ENCODE results near the gene PTGDS. TPM values are rescaled to one million over a fixed set of nuclear protein-coding genes. Genes with fewer than 3 reads are reported as not detected.
A peak's percentile ranks its signal among the peaks of the same experiment; 100 is the strongest.

PTGDS gene
- total and polyA plus RNA-seq, 2 experiments from 2014 or later: 0.25 TPM; not detected in 1

GRCh38 chr9:136977649-136978072 lies 357 bp downstream of the PTGDS start:
- H3K4me1 ChIP-seq (ENCODE audit: insufficient read depth): no peaks in the 10 kb centered on the region
- no peak for DNase-seq
- no peaks in the 10 kb centered on the region for H3K79me2 ChIP-seq (ENCODE audit: insufficient read depth)
- peak overlapping the region; percentile 57 for H3K4me3 ChIP-seq
- no peaks in the 10 kb centered on the region for H3K27me3 ChIP-seq (replicated peaks; ENCODE audit: insufficient read depth)
- no peaks in the 10 kb centered on the region for H3F3A ChIP-seq (ENCODE audit: insufficient read depth)
- H4K20me1 ChIP-seq (ENCODE audit: insufficient read depth): no peaks in the 10 kb centered on the region
- in situ Hi-C loops (cut with MboI): no loop called here
- H2AFZ ChIP-seq: peak overlapping the region; percentile 36
- H3K9me2 ChIP-seq (ENCODE audit: insufficient read depth): no peaks in the 10 kb centered on the region
- peak overlapping the region; percentile 12; the same call in 1 of the 2 replicates for H3K9ac ChIP-seq
- no peaks in the 10 kb centered on the region for H3K9me3 ChIP-seq (ENCODE audit: low read depth)
- H3K36me3 ChIP-seq (ENCODE audit: low read depth): no peaks in the 10 kb centered on the region
- H3K27ac ChIP-seq: no peak overlapping the region
- TF ChIP-seq EZH2 (IDR thresholded peaks at IDR 0.05; ENCODE audit: insufficient read depth, poor library complexity, severe bottlenecking) (no peak), EZH2phosphoT487 (IDR thresholded peaks at IDR 0.05; ENCODE audit: insufficient read depth, low read depth) (no peak)
- H3K4me2 ChIP-seq (ENCODE audit: unreplicated experiment): peak overlapping the region; percentile 58
- WGBS, 2 experiments (ENCODE audit: low coverage in 1 of 2, low lambda C conversion rate in 2 of 2, missing lambda C conversion rate in 2 of 2): 9 to 21% methylated on average over 20 to 28 of the region's 33 CpGs

DNA sequence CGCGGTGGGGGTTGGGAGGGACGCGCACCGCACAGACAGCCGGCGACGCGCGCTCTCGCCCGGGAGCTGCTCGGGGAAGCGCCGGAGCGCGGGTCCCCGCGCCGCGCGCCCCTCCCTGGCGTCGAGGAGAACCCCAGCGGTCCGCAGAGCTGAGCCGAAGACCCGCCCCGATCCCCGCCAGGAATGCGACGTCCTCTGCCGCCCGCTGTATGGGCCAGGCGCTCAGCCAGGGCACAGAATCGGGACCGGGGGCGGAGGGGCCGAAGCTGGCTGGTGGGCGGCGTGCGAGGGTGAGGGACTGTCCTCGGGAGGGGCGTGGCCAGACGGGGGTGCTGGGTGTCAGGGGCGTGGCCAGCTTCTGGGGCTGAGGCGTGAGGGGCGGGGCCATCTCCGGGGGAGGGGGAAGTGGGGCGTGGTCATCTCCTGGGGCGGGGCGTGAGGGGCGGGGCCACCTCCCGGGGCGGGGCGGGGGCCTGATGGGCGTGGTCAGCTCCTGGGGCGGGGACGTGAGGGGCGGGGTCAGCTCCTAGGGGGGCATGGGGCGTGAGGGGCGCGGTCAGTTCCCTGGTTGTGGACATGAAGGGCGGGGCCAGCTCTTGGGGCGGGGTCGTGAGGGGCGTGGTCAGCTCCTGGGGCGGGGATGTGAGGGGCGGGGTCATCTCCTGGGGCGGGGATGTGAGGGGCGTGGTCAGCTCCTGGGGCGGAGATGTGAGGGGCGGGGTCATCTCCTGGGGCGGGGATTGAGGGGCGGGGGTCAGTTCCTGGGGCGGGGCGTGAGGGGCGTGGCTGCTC lies 965 bp downstream of the PTGDS start:
- peak; percentile 77 for DNase-seq
- in situ Hi-C loops (cut with MboI): no loop called here
- TF ChIP-seq EZH2 (IDR thresholded peaks at IDR 0.05; ENCODE audit: insufficient read depth, poor library complexity, severe bottlenecking): no peak
- H2AFZ ChIP-seq: peak overlapping the region; percentile 36
- peak overlapping the region; percentile 12; the same call in 1 of the 2 replicates for H3K9ac ChIP-seq
- WGBS, 2 experiments (ENCODE audit: low coverage in 1 of 2, low lambda C conversion rate in 2 of 2, missing lambda C conversion rate in 2 of 2): 5 to 7% methylated on average over 33 to 73 of the region's 78 CpGs
- no peaks in the 10 kb centered on the region for H3K27me3 ChIP-seq (replicated peaks; ENCODE audit: insufficient read depth)
- no peaks in the 10 kb centered on the region for H3K9me3 ChIP-seq (ENCODE audit: low read depth)
- no peaks in the 10 kb centered on the region for H3K79me2 ChIP-seq (ENCODE audit: insufficient read depth)
- peak overlapping the region; percentile 57 for H3K4me3 ChIP-seq
- peak overlapping the region; percentile 58 for H3K4me2 ChIP-seq (ENCODE audit: unreplicated experiment)
- no peaks in the 10 kb centered on the region for H3F3A ChIP-seq (ENCODE audit: insufficient read depth)
- no peaks in the 10 kb centered on the region for H3K9me2 ChIP-seq (ENCODE audit: insufficient read depth)
- H3K36me3 ChIP-seq (ENCODE audit: low read depth): no peaks in the 10 kb centered on the region
- no peak overlapping the region for H3K27ac ChIP-seq
- H4K20me1 ChIP-seq (ENCODE audit: insufficient read depth): no peaks in the 10 kb centered on the region
- no peaks in the 10 kb centered on the region for H3K4me1 ChIP-seq (ENCODE audit: insufficient read depth)

DNA sequence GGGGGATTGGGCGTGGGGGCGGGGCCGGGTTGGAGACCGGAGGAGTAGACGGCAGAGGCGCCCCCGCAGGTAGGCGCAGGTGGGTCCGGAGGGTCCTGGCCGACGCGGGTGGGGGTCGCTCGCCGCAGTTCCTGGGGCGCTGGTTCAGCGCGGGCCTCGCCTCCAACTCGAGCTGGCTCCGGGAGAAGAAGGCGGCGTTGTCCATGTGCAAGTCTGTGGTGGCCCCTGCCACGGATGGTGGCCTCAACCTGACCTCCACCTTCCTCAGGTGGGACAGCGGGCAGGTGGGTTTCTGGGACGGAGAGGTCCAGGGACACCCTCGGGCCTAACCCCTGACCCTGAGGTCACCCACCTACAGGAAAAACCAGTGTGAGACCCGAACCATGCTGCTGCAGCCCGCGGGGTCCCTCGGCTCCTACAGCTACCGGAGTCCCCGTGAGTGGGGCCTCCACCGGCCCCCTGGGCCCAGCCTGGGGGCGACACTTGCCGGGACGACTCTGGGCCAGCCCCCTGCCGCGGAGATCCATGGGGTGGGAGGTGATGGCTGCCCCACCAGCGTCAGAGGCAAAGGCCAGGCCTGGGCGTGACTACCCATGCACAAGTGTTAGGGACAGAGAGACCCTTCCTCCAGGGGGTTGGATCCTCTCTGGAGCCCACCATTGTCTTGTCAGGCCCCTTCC lies 1.7 kb downstream of the PTGDS start:
- H3K4me3 ChIP-seq: no peak overlapping the region
- in situ Hi-C loops (cut with MboI): no loop called here

GRCh38 chr9:136979769-136980587 lies 2.7 kb downstream of the PTGDS start:
- H3K4me2 ChIP-seq (ENCODE audit: unreplicated experiment): no peak overlapping the region
- no peak for DNase-seq
- H3K9me3 ChIP-seq (ENCODE audit: low read depth): no peaks in the 10 kb centered on the region
- TF ChIP-seq EZH2phosphoT487 (IDR thresholded peaks at IDR 0.05; ENCODE audit: insufficient read depth, low read depth) (no peak), EZH2 (IDR thresholded peaks at IDR 0.05; ENCODE audit: insufficient read depth, poor library complexity, severe bottlenecking) (no peak)
- no peak overlapping the region for H2AFZ ChIP-seq
- no peaks in the 10 kb centered on the region for H4K20me1 ChIP-seq (ENCODE audit: insufficient read depth)
- 71 to 75% methylated on average over 23 to 26 of the region's 26 CpGs for WGBS, 2 experiments (ENCODE audit: low coverage in 1 of 2, low lambda C conversion rate in 2 of 2, missing lambda C conversion rate in 2 of 2)
- H3F3A ChIP-seq (ENCODE audit: insufficient read depth): no peaks in the 10 kb centered on the region
- no peaks in the 10 kb centered on the region for H3K9me2 ChIP-seq (ENCODE audit: insufficient read depth)
- H3K27me3 ChIP-seq (replicated peaks; ENCODE audit: insufficient read depth): peaks cover 5% of the 10 kb centered on the region; the same call in 1 of the 2 replicates
- no peaks in the 10 kb centered on the region for H3K4me1 ChIP-seq (ENCODE audit: insufficient read depth)
- no peak overlapping the region for H3K4me3 ChIP-seq
- H3K79me2 ChIP-seq (ENCODE audit: insufficient read depth): no peaks in the 10 kb centered on the region
- no peak overlapping the region for H3K9ac ChIP-seq
- no peak overlapping the region for H3K27ac ChIP-seq
- in situ Hi-C loops (cut with MboI): no loop called here
- H3K36me3 ChIP-seq (ENCODE audit: low read depth): no peaks in the 10 kb centered on the region

More for the DNA sequence above, 1.7 kb downstream of the PTGDS start:
- Histone ChIP-seq H3K27ac (no peak overlapping the region), H2AFZ (no peak overlapping the region), H3F3A (ENCODE audit: insufficient read depth) (no peaks in the 10 kb centered on the region), H3K79me2 (ENCODE audit: insufficient read depth) (no peaks in the 10 kb centered on the region), H3K4me1 (ENCODE audit: insufficient read depth) (no peaks in the 10 kb centered on the region), H3K9ac (no peak overlapping the region), H3K27me3 (replicated peaks; ENCODE audit: insufficient read depth) (no peaks in the 10 kb centered on the region), H3K9me3 (ENCODE audit: low read depth) (no peaks in the 10 kb centered on the region), H3K9me2 (ENCODE audit: insufficient read depth) (no peaks in the 10 kb centered on the region), H3K36me3 (ENCODE audit: low read depth) (no peaks in the 10 kb centered on the region), H4K20me1 (ENCODE audit: insufficient read depth) (no peaks in the 10 kb centered on the region), H3K4me2 (ENCODE audit: unreplicated experiment) (no peak overlapping the region)
- no peak for TF ChIP-seq EZH2phosphoT487 (IDR thresholded peaks at IDR 0.05; ENCODE audit: insufficient read depth, low read depth)
- no peak for TF ChIP-seq EZH2 (IDR thresholded peaks at IDR 0.05; ENCODE audit: insufficient read depth, poor library complexity, severe bottlenecking)
- WGBS, 2 experiments (ENCODE audit: low coverage in 1 of 2, low lambda C conversion rate in 2 of 2, missing lambda C conversion rate in 2 of 2): 59 to 62% methylated on average over 22 to 34 of the region's 41 CpGs
- no peak for DNase-seq
